Neural cell (in vitro differentiated cells): Measurements from ENCODE around the gene SEC22A. TPM values are rescaled to one million over a fixed set of nuclear protein-coding genes. Genes with fewer than 3 reads are reported as not detected.

Experiments used
- H2AFZ ChIP-seq: fragments of 200-600, 300-800 bp; sonication (generic), shearing (Covaris generic); 2 replicates; pipeline ENCODE4 v1.6.0; 2014; ENCODE audit warnings: low read depth, mild to moderate bottlenecking, antibody characterized with exemption, low read length, moderate library complexity
- H3F3A ChIP-seq: fragments of 200-600 bp; shearing (Covaris generic); 2 replicates; pipeline ENCODE4 v1.6.1; 2016; ENCODE audit warnings: mild to moderate bottlenecking, moderate library complexity, mixed read lengths, antibody characterized with exemption, low read length; ENCODE audit not compliant: insufficient read depth, poor library complexity, severe bottlenecking
- H3K27ac ChIP-seq: fragments of 200-600, 300-800 bp; sonication (generic), shearing (Covaris generic); 2 replicates; pipeline ENCODE4 v1.5.1; 2014; ENCODE audit warnings: mild to moderate bottlenecking, low read length, moderate library complexity
- H3K27me3 ChIP-seq: fragments of 300-800, 200-600 bp; sonication (generic), shearing (Covaris generic); 2 replicates; pipeline ENCODE4 v1.6.0; 2014; ENCODE audit warnings: mild to moderate bottlenecking, low read depth, low read length, moderate library complexity; ENCODE audit not compliant: insufficient read depth
- H3K36me3 ChIP-seq: fragments of 300-800, 200-600 bp; sonication (generic), shearing (Covaris generic); 2 replicates; pipeline ENCODE4 v1.5.1; 2014; ENCODE audit warnings: mild to moderate bottlenecking, antibody characterized with exemption, low read length, moderate library complexity; ENCODE audit not compliant: insufficient read depth
- H3K4me2 ChIP-seq: fragments of 300-800, 200-600 bp; sonication (generic), shearing (Covaris generic); 2 replicates; pipeline ENCODE4 v1.6.0; 2014; ENCODE audit warnings: mild to moderate bottlenecking, low read length
- H3K4me3 ChIP-seq: fragments of 300-800, 200-600 bp; sonication (generic), shearing (Covaris generic); 2 replicates; pipeline ENCODE4 v1.5.1; 2014; ENCODE audit warnings: mild to moderate bottlenecking, low read length, moderate library complexity
- H3K79me2 ChIP-seq: fragments of 200-600 bp; shearing (Covaris generic); replicated peaks from 2 replicates; pipeline ENCODE4 v1.6.0; 2014; ENCODE audit warnings: mild to moderate bottlenecking, low read length, moderate library complexity; ENCODE audit not compliant: insufficient read depth
- H3K9ac ChIP-seq: fragments of 300-800, 200-600 bp; sonication (generic), shearing (Covaris generic); 2 replicates; pipeline ENCODE4 v1.6.1; 2016; ENCODE audit warnings: mild to moderate bottlenecking, low read length, mixed read lengths
- H3K9me2 ChIP-seq: fragments of 200-600 bp; shearing (Covaris generic); 2 replicates; pipeline ENCODE4 v1.6.1; 2016; ENCODE audit warnings: mild to moderate bottlenecking, low read length, mixed read lengths; ENCODE audit not compliant: insufficient read depth
- H3K9me3 ChIP-seq: fragments of 200-600, 300-800 bp; sonication (generic), shearing (Covaris generic); 2 replicates; pipeline ENCODE4 v1.6.1; 2016; ENCODE audit warnings: mild to moderate bottlenecking, mixed run types, low read length, moderate library complexity, mixed read lengths
- H4K20me1 ChIP-seq: fragments of 200-600 bp; shearing (Covaris generic); 2 replicates; pipeline ENCODE4 v1.6.1; 2016; ENCODE audit warnings: mild to moderate bottlenecking, mixed run types; ENCODE audit not compliant: insufficient read depth
- EP300 ChIP-seq: fragments of 450-650 bp; conservative IDR thresholded peaks from 2 replicates; pipeline ENCODE4 v1.6.1; 2014; ENCODE audit warnings: antibody characterized with exemption, mild to moderate bottlenecking, moderate library complexity; ENCODE audit not compliant: poor library complexity, severe bottlenecking
- EZH2 ChIP-seq: fragments of 200-600, 300-800 bp; shearing (Covaris generic), sonication (generic); IDR thresholded peaks from 2 replicates; pipeline ENCODE4 v1.6.1; 2014; ENCODE audit warnings: antibody characterized with exemption, low read length, borderline replicate concordance, mild to moderate bottlenecking; ENCODE audit not compliant: insufficient read depth, poor library complexity, severe bottlenecking
- MXI1 ChIP-seq: fragments of 450-650 bp; conservative IDR thresholded peaks from 2 replicates; pipeline ENCODE4 v1.6.1; 2014; ENCODE audit warnings: antibody characterized with exemption, mild to moderate bottlenecking; ENCODE audit not compliant: poor library complexity, severe bottlenecking
- POLR2AphosphoS5 ChIP-seq: IDR thresholded peaks from 2 replicates; pipeline ENCODE4 v1.6.1; 2012
- RAD21 ChIP-seq: fragments of 450-650 bp; conservative IDR thresholded peaks from 2 replicates; pipeline ENCODE4 v1.6.1; 2014; ENCODE audit warnings: antibody characterized with exemption, mild to moderate bottlenecking, moderate library complexity
- SMC3 ChIP-seq: fragments of 450-650 bp; conservative IDR thresholded peaks from 2 replicates; pipeline ENCODE4 v1.6.1; 2014; ENCODE audit warnings: antibody characterized with exemption, mild to moderate bottlenecking, moderate library complexity; ENCODE audit not compliant: poor library complexity
- TAF1 ChIP-seq: IDR thresholded peaks from 2 replicates; pipeline ENCODE4 v1.6.1; 2012; ENCODE audit warnings: low read depth
- polyA plus RNA-seq: library from polyadenylated mRNA; depleted of rRNA; stranded (reverse); fragments of >200 nt; gene quantifications from 2 replicates; pipeline ENCODE4 v1.2.3, GENCODE V29; 2014
- TF ChIP-seq, protein P1 (sequence below): IDR thresholded peaks from 2 replicates; pipeline ENCODE4 v1.6.1; 2012; ENCODE audit warnings: borderline replicate concordance
- TF ChIP-seq, protein P2 (sequence below): fragments of 450-650 bp; IDR thresholded peaks from 2 replicates; pipeline ENCODE4 v1.5.1; 2014; ENCODE audit warnings: antibody characterized with exemption, mild to moderate bottlenecking, moderate library complexity; ENCODE audit not compliant: poor library complexity, severe bottlenecking

Gene SEC22A
- polyA plus RNA-seq, 1 donor from 2014 or later, result 44.0 TPM

DNA sequence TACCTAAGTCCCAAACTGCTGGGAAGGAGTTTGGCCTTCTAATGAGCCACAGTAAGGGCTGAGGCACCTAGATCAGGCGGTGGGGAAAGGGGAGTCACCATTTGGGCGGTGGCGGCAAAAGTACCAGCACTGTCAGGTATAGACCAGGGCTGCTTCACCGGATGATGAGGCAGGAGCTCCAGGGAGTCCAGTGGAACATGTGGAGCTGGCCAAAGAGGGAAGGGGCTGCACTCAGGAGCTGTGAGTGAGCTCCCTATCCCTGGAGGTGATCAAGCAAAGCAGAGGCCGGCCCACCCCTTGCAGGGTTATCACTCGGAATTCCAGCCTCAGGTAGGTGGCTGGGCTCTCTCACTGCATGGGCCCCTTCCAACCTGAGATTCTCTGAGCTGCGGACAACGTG is 108.4 kb downstream of the SEC22A start:
- H3K9me3 ChIP-seq, result no peaks in the 10 kb centered on the region
- no peak overlapping the region for H3K27ac ChIP-seq

DNA sequence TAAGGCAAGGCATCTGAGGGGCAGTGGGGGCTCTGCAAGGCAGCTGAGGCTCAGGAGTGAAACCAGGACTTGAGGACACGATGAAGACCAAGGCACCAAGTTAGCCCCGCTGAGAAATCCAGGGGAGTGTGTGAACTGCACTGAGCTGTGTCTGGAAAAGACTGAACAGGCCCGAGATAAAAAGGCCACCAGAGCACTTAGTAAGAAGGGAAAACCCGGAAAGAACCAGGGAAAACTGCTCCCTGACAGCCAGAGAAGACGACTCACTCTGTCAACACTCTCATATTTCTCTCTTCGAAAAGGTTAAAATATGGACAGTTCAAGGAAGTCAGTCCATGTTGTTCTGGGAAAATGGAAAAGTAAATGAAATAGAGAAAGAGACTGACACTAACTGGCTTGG is 109.0 kb downstream of the SEC22A start:
- H2AFZ ChIP-seq, result no peak overlapping the region
- no peaks in the 10 kb centered on the region for H3K79me2 ChIP-seq
- no peak overlapping the region for H3K9ac ChIP-seq
- no peak overlapping the region for H3K4me2 ChIP-seq
- no peaks in the 10 kb centered on the region for H4K20me1 ChIP-seq
- no peaks in the 10 kb centered on the region for H3K9me2 ChIP-seq
- no peaks in the 10 kb centered on the region for H3K27me3 ChIP-seq
- no peaks in the 10 kb centered on the region for H3F3A ChIP-seq
- no peak for TF ChIP-seq SMC3
- no peak overlapping the region for H3K4me3 ChIP-seq
- H3K27ac ChIP-seq, result no peak overlapping the region
- H3K36me3 ChIP-seq, result no peaks in the 10 kb centered on the region
- no peaks in the 10 kb centered on the region for H3K9me3 ChIP-seq

More for the DNA sequence above, 108.4 kb downstream of the SEC22A start:
- no peaks in the 10 kb centered on the region for H4K20me1 ChIP-seq
- H2AFZ ChIP-seq, result no peak overlapping the region
- H3K79me2 ChIP-seq, result no peaks in the 10 kb centered on the region
- no peak overlapping the region for H3K9ac ChIP-seq
- H3K9me2 ChIP-seq, result no peaks in the 10 kb centered on the region
- no peaks in the 10 kb centered on the region for H3F3A ChIP-seq
- no peaks in the 10 kb centered on the region for H3K27me3 ChIP-seq
- H3K36me3 ChIP-seq, result no peaks in the 10 kb centered on the region
- no peak overlapping the region for H3K4me3 ChIP-seq
- H3K4me2 ChIP-seq, result no peak overlapping the region
- TF ChIP-seq POLR2AphosphoS5, result no peak
- TF ChIP-seq EZH2, result no peak

DNA sequence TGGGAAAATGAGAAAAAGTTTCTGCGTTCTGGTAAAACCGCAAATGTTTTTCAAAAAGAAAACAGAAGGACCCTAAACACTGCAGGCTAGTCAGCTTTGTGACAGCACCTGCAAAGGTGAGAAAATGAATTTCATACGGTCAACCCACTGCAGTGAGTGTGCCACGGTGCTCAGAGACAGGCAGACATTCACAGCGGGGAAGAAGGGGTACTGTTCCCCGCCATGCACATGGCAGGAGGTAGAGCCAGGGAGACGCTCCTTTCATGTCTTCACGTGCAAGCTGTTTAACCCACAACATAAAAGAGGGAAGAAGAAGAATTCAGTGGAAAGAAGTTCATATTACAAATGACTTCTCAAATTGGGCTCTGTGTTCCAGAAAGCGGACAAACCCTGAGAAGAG is 109.5 kb downstream of the SEC22A start:
- no peaks in the 10 kb centered on the region for H3K9me2 ChIP-seq
- no peak overlapping the region for H3K4me2 ChIP-seq
- H3K4me3 ChIP-seq, result no peak overlapping the region
- H3K27ac ChIP-seq, result no peak overlapping the region
- no peaks in the 10 kb centered on the region for H4K20me1 ChIP-seq
- no peaks in the 10 kb centered on the region for H3K9me3 ChIP-seq
- H3K79me2 ChIP-seq, result no peaks in the 10 kb centered on the region
- H2AFZ ChIP-seq, result no peak overlapping the region
- no peaks in the 10 kb centered on the region for H3F3A ChIP-seq
- H3K27me3 ChIP-seq, result no peaks in the 10 kb centered on the region
- no peak for TF ChIP-seq RAD21
- no peak for TF ChIP-seq MXI1
- TF ChIP-seq, protein P1, sequence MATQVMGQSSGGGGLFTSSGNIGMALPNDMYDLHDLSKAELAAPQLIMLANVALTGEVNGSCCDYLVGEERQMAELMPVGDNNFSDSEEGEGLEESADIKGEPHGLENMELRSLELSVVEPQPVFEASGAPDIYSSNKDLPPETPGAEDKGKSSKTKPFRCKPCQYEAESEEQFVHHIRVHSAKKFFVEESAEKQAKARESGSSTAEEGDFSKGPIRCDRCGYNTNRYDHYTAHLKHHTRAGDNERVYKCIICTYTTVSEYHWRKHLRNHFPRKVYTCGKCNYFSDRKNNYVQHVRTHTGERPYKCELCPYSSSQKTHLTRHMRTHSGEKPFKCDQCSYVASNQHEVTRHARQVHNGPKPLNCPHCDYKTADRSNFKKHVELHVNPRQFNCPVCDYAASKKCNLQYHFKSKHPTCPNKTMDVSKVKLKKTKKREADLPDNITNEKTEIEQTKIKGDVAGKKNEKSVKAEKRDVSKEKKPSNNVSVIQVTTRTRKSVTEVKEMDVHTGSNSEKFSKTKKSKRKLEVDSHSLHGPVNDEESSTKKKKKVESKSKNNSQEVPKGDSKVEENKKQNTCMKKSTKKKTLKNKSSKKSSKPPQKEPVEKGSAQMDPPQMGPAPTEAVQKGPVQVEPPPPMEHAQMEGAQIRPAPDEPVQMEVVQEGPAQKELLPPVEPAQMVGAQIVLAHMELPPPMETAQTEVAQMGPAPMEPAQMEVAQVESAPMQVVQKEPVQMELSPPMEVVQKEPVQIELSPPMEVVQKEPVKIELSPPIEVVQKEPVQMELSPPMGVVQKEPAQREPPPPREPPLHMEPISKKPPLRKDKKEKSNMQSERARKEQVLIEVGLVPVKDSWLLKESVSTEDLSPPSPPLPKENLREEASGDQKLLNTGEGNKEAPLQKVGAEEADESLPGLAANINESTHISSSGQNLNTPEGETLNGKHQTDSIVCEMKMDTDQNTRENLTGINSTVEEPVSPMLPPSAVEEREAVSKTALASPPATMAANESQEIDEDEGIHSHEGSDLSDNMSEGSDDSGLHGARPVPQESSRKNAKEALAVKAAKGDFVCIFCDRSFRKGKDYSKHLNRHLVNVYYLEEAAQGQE, result no peak
- TF ChIP-seq EP300, result no peak
- TF ChIP-seq SMC3, result no peak
- TF ChIP-seq TAF1, result no peak
- no peak for TF ChIP-seq EZH2
- TF ChIP-seq, protein P2, sequence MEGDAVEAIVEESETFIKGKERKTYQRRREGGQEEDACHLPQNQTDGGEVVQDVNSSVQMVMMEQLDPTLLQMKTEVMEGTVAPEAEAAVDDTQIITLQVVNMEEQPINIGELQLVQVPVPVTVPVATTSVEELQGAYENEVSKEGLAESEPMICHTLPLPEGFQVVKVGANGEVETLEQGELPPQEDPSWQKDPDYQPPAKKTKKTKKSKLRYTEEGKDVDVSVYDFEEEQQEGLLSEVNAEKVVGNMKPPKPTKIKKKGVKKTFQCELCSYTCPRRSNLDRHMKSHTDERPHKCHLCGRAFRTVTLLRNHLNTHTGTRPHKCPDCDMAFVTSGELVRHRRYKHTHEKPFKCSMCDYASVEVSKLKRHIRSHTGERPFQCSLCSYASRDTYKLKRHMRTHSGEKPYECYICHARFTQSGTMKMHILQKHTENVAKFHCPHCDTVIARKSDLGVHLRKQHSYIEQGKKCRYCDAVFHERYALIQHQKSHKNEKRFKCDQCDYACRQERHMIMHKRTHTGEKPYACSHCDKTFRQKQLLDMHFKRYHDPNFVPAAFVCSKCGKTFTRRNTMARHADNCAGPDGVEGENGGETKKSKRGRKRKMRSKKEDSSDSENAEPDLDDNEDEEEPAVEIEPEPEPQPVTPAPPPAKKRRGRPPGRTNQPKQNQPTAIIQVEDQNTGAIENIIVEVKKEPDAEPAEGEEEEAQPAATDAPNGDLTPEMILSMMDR, result no peak
- no peak for TF ChIP-seq POLR2AphosphoS5
- H3K36me3 ChIP-seq, result no peaks in the 10 kb centered on the region
- no peak overlapping the region for H3K9ac ChIP-seq
